H1 (cell line): ENCODE data around the gene GFOD1.
"Not testable (repeated sequence)": the region's sequence is repeated elsewhere in the genome, so short reads cannot be mapped to it uniquely, and the experiment has no call there.

Experiments used
- CTCF ChIP-seq, 3 experiments: IDR thresholded peaks; 1 replicate in 2 of 3; 2 replicates in 1 of 3; pipeline versions ENCODE4 v1.5.1 to v1.6.1; 2011; ENCODE audit warnings: low read length in 3 of 3, mild to moderate bottlenecking in 3 of 3, inconsistent platforms in 2 of 3, low read depth in 1 of 3, moderate library complexity in 1 of 3; ENCODE audit not compliant: insufficient read depth in 1 of 3; ENCODE audit errors: control extremely low read depth in 1 of 3
- EGR1 ChIP-seq: IDR thresholded peaks from 2 replicates; pipeline ENCODE4 v1.6.1; 2011; ENCODE audit warnings: low read depth, low read length, borderline replicate concordance
- EZH2 ChIP-seq: fragments of 200-600 bp; sonication (generic); IDR thresholded peaks from 2 replicates; pipeline ENCODE4 v1.7.1; 2012; ENCODE audit warnings: low read depth, mild to moderate bottlenecking, moderate library complexity, low read length, inconsistent platforms; ENCODE audit not compliant: severe bottlenecking
- MAFK ChIP-seq: IDR thresholded peaks from 2 replicates; pipeline ENCODE4 v1.6.1; 2012; ENCODE audit warnings: low read depth, mild to moderate bottlenecking, improper control_type of control experiment, low read length
- POLR2A ChIP-seq, 2 experiments: IDR thresholded peaks; 1 replicate in 1 of 2; 2 replicates in 1 of 2; pipeline ENCODE4 v1.6.1; 2011; ENCODE audit warnings: low read depth in 2 of 2, low read length in 2 of 2, mild to moderate bottlenecking in 2 of 2; ENCODE audit errors: control extremely low read depth in 1 of 2
- RXRA ChIP-seq: IDR thresholded peaks from 2 replicates; pipeline ENCODE4 v1.6.1; 2011; ENCODE audit warnings: low read depth, mild to moderate bottlenecking, low read length, moderate library complexity; ENCODE audit not compliant: insufficient read depth
- SP2 ChIP-seq: IDR thresholded peaks from 2 replicates; pipeline ENCODE4 v1.6.1; 2012; ENCODE audit warnings: mild to moderate bottlenecking, low read length, inconsistent platforms
- TAF1 ChIP-seq: IDR thresholded peaks from 2 replicates; pipeline ENCODE4 v1.6.1; 2011; ENCODE audit warnings: mild to moderate bottlenecking, low read depth, low read length

DNA sequence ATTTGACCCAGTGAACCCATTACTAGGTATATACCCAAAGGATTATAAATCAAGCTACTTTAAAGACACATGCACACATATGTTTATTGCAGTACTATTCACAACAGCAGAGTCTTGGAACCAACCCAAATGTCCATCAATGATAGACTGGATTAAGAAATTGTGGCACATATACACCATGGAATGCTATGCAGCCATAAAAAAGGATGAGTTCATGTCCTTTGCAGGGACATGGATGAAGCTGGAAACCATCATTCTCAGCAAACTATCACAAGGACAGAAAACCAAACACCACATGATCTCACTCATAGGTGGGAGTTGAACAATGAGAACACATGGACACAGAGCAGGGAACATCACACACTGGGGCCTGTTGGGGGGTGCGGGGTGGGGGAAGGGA is 98.2 kb downstream of the GFOD1 start:
- not testable (repeated sequence) for TF ChIP-seq EGR1; CTCF (IDR thresholded peaks at IDR 0.05; ENCODE audit: control extremely low read depth in 1 of 3, insufficient read depth in 1 of 3, low read depth in 1 of 3, low read length in 3 of 3); EZH2; SP2; MAFK; TAF1; POLR2A (IDR thresholded peaks at IDR 0.05; ENCODE audit: control extremely low read depth in 1 of 2, low read depth in 2 of 2, low read length in 2 of 2); RXRA
